GM21576 (cell line): ENCODE data around the gene GNG13.
"Not testable (repeated sequence)": the region's sequence is repeated elsewhere in the genome, so short reads cannot be mapped to it uniquely, and the experiment has no call there.

ENCODE experiments used
- ATAC-seq: cut with Tn5 transposase; IDR thresholded peaks from one replicate; pipeline ENCODE4 v1.9.1; 2021; ENCODE audit warnings: mild to moderate bottlenecking, moderate library complexity; ENCODE audit not compliant: unreplicated experiment

Gene GNG13

GRCh38 chr16:764184-764750 lies 36.3 kb downstream of the GNG13 start:
- no peak for ATAC-seq

GRCh38 chr16:763369-764183 lies 37.0 kb downstream of the GNG13 start:
- ATAC-seq = no peak

GRCh38 chr16:762595-763268 lies 37.8 kb downstream of the GNG13 start:
- no peak for ATAC-seq

DNA sequence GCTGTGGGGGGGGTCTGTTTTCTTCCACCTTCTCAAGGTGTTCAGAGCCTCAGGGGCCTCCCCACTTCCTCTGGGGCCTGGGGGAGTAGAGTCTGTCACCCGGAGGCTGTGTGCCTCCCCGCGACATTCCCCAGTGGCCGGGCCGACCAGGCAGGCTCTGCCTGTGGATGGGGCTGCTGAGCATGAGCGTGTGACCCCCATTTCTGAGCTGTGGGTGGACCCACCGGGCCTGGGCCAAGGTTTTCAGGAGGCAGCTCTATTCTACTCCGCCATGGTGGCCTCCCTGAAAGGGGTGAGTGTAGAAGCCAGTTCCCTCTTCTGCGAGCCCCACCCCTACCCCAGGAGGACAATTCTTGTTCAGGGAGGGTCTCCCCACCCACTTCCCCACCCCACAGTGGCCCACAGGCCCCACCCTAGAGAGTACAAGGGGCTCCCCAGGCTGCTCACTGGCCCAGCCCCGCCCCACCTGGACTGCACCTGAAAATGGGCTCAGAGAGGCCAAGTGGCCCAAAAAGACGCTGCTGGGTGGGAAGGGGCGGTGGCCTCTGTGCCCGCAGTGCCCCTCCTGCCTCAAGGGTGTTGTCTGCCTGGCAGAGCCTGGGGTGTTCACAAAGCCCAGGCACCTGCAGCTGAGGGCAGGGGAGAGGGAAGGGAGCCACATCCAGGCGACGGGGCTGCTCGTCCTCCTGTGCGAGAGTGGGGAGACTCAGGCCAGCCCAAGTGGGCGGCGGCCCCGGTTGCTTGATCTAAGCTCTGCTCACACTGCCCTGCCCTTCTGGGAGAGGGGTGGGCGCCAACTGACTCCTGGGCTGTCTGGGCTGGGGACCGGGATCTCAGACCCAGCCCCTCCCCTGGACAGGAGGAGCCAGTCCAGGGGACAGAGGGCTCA lies 38.7 kb downstream of the GNG13 start:
- no peak for ATAC-seq

DNA sequence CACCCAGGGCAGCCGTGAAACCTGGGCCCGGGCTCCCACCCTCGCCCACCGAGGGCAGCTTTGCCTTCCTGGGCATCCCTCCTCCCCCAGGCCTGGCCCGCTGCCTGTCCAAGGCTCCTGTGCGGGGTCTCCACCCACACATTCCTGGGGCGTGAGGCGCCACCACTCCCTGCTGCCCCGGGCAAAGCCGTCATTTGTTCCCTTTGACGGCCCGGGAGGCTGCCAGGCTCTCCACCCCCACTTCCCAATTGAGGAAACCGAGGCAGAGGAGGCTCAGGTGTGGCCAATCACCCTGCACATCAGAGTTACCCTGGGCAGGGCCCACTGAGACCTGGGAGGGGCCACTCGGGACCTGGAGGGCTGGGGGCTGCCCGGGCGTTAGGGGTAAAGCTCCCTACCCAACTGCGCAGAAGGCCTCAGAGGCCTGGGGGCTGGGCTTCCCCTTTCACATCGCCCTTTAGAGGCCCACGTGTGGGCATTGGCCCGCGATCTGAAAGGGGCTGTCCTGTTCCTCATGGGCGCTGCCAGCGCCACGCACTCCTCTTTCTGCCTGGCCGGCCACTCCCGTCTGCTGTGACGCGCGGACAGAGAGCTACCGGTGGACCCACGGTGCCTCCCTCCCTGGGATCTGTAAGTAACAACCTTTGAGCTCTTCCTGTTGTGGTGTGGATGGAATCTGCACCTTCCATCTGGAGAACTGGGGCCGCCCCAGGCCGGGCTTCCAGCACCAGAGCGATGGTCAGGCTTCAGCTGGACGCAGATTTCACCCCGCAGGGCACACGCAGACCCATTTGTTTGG lies 39.8 kb downstream of the GNG13 start, which contains the start of gene MSLN:
TSS of gene MSLN (plus strand) at position 190 of the 799 bp plus-strand sequence. CDS start 1,947 bp downstream, outside the sequence.
- no peak for ATAC-seq

- no peak for ATAC-seq
Measured at GRCh38 chr16:760065-760464, 40.5 kb downstream of the GNG13 start.

DNA sequence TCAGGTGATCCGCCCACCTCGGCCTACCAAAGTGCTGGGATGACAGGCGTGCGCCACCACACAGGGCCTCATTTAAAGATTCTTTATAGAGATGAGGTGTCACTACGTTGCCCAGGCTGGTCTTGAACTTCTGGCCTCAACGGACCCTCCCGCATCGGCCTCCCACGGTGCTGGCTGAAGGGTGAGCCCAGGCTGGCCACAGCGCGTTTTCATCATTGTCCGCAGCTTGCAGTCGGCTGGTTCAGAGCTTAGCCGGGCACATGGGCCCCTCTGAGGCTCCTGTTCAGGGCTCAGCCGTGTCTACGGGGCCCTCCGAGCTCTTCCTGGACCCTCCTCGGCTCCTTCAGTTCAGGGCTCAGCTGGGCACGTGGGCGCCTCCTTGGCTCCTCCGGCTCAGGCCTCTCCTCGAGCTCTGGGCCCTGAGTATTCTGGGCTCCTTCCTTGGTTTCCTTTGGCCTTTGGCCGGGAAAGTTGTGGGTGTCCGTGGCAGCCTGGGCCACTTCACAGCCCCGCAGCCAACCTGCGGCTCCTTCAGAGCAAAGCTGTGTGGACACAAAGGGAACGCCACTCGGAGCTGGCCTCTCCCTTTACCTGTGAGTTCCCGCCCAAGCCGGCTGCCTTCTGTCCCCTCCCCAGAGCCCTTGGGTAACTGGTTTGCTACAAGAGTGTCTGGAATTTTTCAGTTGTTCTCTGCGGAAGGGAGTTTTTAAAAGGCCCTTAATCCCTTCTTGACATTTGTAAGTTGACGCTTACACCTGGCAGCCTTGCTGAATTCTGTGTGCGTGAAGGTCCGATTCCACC lies 41.2 kb downstream of the GNG13 start:
- no peak for ATAC-seq

DNA sequence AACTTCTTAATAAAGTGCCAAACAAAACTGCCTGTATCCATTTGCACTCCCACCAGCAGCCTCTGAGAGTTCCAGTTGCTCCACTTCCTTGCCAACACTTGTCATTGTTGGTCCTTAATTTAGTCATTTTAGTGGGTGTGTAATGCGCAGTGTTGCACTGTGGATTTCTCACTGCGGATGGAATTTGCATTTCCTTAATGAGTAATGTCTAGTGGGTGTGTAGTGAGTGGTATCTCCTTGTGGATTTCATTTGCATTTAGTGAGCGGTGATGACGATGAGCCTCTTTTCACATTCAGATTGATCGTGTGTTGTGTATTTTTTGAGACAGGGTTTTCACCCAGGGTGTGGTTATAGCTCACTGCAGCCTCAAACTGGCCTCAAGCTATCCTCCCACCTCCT lies 44.1 kb downstream of the GNG13 start:
- no peak for ATAC-seq

GRCh38 chr16:754656-755055 lies 45.9 kb downstream of the GNG13 start:
- no peak for ATAC-seq

GRCh38 chr16:754121-754607 lies 46.4 kb downstream of the GNG13 start:
- ATAC-seq = not testable (repeated sequence)

DNA sequence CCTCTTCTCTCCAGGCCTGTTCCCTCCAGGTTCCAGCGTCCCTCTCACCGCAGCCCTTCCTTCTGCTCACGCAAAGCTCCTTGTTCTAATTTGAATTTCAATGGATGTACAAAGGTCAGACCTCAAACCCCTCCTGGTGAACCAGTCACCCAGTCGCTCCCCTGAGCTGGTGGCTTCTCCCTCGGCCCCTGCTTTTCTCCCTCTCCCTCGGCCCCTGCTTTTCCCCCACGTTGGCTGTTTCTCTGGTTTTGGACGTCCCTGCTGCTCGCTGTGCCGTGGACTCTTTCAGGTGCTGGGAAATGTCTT lies 48.6 kb downstream of the GNG13 start:
- no peak for ATAC-seq

- no peak for ATAC-seq
Measured at GRCh38 chr16:751152-752006, 49.2 kb downstream of the GNG13 start.

DNA sequence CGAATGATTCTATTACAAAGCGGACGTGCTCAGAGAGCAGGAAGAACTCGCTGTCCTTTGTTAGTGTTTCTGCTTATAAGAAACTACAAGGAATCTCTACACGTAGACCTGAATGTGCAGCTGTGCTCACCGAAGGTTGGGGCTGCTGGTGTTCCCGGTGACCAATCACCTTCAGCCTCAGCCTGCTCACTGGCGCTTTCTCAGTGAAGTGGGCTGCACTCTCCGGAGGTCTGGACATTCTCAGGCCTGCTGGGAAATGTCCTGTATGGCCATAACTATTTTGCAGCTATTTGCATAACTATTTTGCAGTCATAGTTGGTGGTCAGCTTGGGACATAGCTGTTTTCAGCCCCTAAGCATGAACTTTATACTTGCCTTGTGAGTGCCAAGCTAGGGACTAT lies 50.0 kb downstream of the GNG13 start:
- ATAC-seq = no peak

DNA sequence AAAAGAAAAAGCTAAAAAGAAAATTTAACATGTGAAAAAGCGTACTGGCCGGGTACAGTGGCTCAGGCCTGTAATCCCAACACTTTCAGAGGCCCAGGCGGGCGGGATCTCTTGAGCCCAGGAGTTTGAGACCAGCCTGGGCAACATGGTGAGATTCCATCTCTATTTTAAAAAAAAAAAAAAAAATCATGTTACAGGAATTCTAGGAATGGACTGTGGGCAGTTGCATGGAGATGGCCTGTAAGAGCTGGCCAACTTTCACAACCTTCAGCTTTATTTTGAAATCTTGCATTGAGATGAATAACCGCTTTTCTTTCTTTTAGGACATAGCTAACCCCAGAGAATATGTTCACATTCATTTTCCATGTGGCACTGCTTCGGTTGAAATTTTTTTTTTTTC lies 51.5 kb downstream of the GNG13 start:
- ATAC-seq = no peak
